Glutamatergic neuron (in vitro differentiated cells): ENCODE measurements around the gene OR2L2. TPM values are rescaled to one million over a fixed set of nuclear protein-coding genes. Genes with fewer than 3 reads are reported as not detected.

ENCODE experiments used
- total RNA-seq: library from RNA; stranded (reverse); fragmentation: NEBNext Ultra II Directional; extraction: Animal tissue kit (Norgen Biotek cat#: 25700); gene quantifications from one replicate; pipeline ENCODE4 v1.2.1, GENCODE V29; 2021; ENCODE audit not compliant: unreplicated experiment

Gene OR2L2
- total RNA-seq, 1 donor from 2014 or later = 0.25 TPM

Other genes starting within 250 kb of the OR2L2 start
- gene OR14A16, start 206.0 kb upstream of the OR2L2 start, total RNA-seq = not detected
- not detected for gene OR11L1, start 188.2 kb upstream of the OR2L2 start, total RNA-seq
- 5.2 TPM for gene TRIM58, start 172.9 kb upstream of the OR2L2 start, total RNA-seq
- gene OR2W3, start 134.5 kb upstream of the OR2L2 start, total RNA-seq = 1.8 TPM
- gene OR2T8, start 109.8 kb upstream of the OR2L2 start, total RNA-seq = not detected
- not detected for gene OR2AJ1, start 105.2 kb upstream of the OR2L2 start, total RNA-seq
- 0.61 TPM for gene OR2L8, start 81.2 kb upstream of the OR2L2 start, total RNA-seq
- gene OR2AK2, start 64.8 kb upstream of the OR2L2 start, total RNA-seq = 0.49 TPM
- gene OR2L5, start 16.4 kb upstream of the OR2L2 start, total RNA-seq = 0.22 TPM
- 0.15 TPM for gene OR2L3, start 16.8 kb downstream of the OR2L2 start, total RNA-seq
- gene OR2L13, start 65.1 kb downstream of the OR2L2 start, total RNA-seq = not detected
- gene OR2M5, start 115.1 kb downstream of the OR2L2 start, total RNA-seq = not detected
- gene OR2M2, start 144.8 kb downstream of the OR2L2 start, total RNA-seq = not detected
- gene OR2M3, start 167.2 kb downstream of the OR2L2 start, total RNA-seq = not detected
- gene OR2M4, start 201.3 kb downstream of the OR2L2 start, total RNA-seq = not detected
- gene OR2T33, start 247.9 kb downstream of the OR2L2 start, total RNA-seq = not detected